Mesenchymal stem cell (in vitro differentiated cells and primary cell): ENCODE results near the gene TTLL9.

Experiments
- DNase-seq: peaks from one replicate; pipeline ENCODE4 v3.0.0-alpha.2; 2013
- H2AFZ ChIP-seq: one replicate; pipeline ENCODE4 v1.6.1; 2013; ENCODE audit warnings: low read depth, mild to moderate bottlenecking, control low read depth, inconsistent platforms, low read length, moderate library complexity
- H2AK5ac ChIP-seq: 2 replicates; pipeline ENCODE4 v1.6.1; 2013; ENCODE audit warnings: low read length, moderate library complexity, mild to moderate bottlenecking, inconsistent platforms; ENCODE audit not compliant: severe bottlenecking
- H2BK120ac ChIP-seq: one replicate; pipeline ENCODE4 v1.6.1; 2013; ENCODE audit warnings: low read depth, mild to moderate bottlenecking, inconsistent platforms, low read length, moderate library complexity
- H2BK12ac ChIP-seq, 2 experiments: one replicate each; pipeline ENCODE4 v1.6.1; 2013; ENCODE audit warnings: inconsistent platforms in 2 of 2, low read length in 2 of 2, mild to moderate bottlenecking in 2 of 2, moderate library complexity in 2 of 2, control low read depth in 1 of 2
- H2BK15ac ChIP-seq: one replicate; pipeline ENCODE4 v1.6.1; 2013; ENCODE audit warnings: mild to moderate bottlenecking, low read depth, inconsistent platforms; ENCODE audit not compliant: poor library complexity, severe bottlenecking
- H2BK5ac ChIP-seq: 2 replicates; pipeline ENCODE4 v1.6.1; 2013; ENCODE audit warnings: low read depth, mild to moderate bottlenecking, low read length, control low read depth, inconsistent platforms; ENCODE audit not compliant: poor library complexity, severe bottlenecking
- H3K14ac ChIP-seq, 2 experiments: one replicate each; pipeline ENCODE4 v1.6.1; 2013; ENCODE audit warnings: inconsistent platforms in 2 of 2, low read length in 2 of 2, control low read depth in 1 of 2, mild to moderate bottlenecking in 1 of 2, moderate library complexity in 1 of 2
- H3K18ac ChIP-seq, 2 experiments: one replicate each; pipeline ENCODE4 v1.6.1; 2013; ENCODE audit warnings: inconsistent platforms in 2 of 2, low read length in 2 of 2, control low read depth in 1 of 2, low read depth in 1 of 2, mild to moderate bottlenecking in 1 of 2
- H3K23ac ChIP-seq, 2 experiments: one replicate each; pipeline ENCODE4 v1.6.1; 2013; ENCODE audit warnings: inconsistent platforms in 2 of 2, low read length in 2 of 2, mild to moderate bottlenecking in 2 of 2, moderate library complexity in 2 of 2, control low read depth in 1 of 2
- H3K27ac ChIP-seq: 2 replicates; pipeline ENCODE4 v1.5.1; 2013; ENCODE audit warnings: mild to moderate bottlenecking, moderate library complexity, low read length, control low read depth, inconsistent platforms; ENCODE audit not compliant: poor library complexity, severe bottlenecking
- H3K27me3 ChIP-seq, 2 experiments: 2 replicates each; pipeline versions ENCODE4 v1.6.1 to v1.7.0; 2013; ENCODE audit warnings: low read length in 2 of 2, mild to moderate bottlenecking in 2 of 2, moderate library complexity in 2 of 2, control low read depth in 1 of 2, inconsistent platforms in 1 of 2; ENCODE audit not compliant: control insufficient read depth in 1 of 2, insufficient read depth in 1 of 2
- H3K36me3 ChIP-seq, 2 experiments: 2 replicates each; pipeline versions ENCODE4 v1.6.1 to v1.7.0; 2013; ENCODE audit warnings: low read length in 2 of 2, control low read depth in 1 of 2, inconsistent platforms in 1 of 2, low read depth in 1 of 2, mild to moderate bottlenecking in 1 of 2; ENCODE audit not compliant: insufficient read depth in 2 of 2, control insufficient read depth in 1 of 2
- H3K4ac ChIP-seq, 2 experiments: one replicate each; pipeline ENCODE4 v1.6.1; 2013; ENCODE audit warnings: inconsistent platforms in 2 of 2, low read length in 2 of 2, mild to moderate bottlenecking in 2 of 2, moderate library complexity in 2 of 2, control low read depth in 1 of 2, low read depth in 1 of 2
- H3K4me1 ChIP-seq: 2 replicates; pipeline ENCODE4 v1.6.1; 2013; ENCODE audit warnings: low read depth, low read length, control low read depth; ENCODE audit not compliant: control insufficient read depth, insufficient read depth
- H3K4me2 ChIP-seq: 2 replicates; pipeline ENCODE4 v1.6.1; 2013; ENCODE audit warnings: low read length, mild to moderate bottlenecking, inconsistent platforms; ENCODE audit not compliant: poor library complexity, severe bottlenecking
- H3K4me3 ChIP-seq, 2 experiments: 2 replicates each; pipeline versions ENCODE4 v1.5.1 to v1.7.0; 2013; ENCODE audit warnings: low read length in 2 of 2, mild to moderate bottlenecking in 2 of 2, control low read depth in 1 of 2, low read depth in 1 of 2; ENCODE audit not compliant: insufficient read depth in 1 of 2
- H3K79me1 ChIP-seq: replicated peaks from 2 replicates; pipeline ENCODE4 v1.6.1; 2013; ENCODE audit warnings: mild to moderate bottlenecking, control low read depth, low read length, inconsistent platforms; ENCODE audit not compliant: poor library complexity, severe bottlenecking
- H3K9ac ChIP-seq: 2 replicates; pipeline ENCODE4 v1.7.0; 2013; ENCODE audit warnings: mild to moderate bottlenecking, low read length, moderate library complexity
- H3K9me3 ChIP-seq: 2 replicates; pipeline ENCODE4 v1.7.0; 2013; ENCODE audit warnings: mild to moderate bottlenecking, low read length; ENCODE audit not compliant: control insufficient read depth
- H4K8ac ChIP-seq: one replicate; pipeline ENCODE4 v1.6.1; 2013; ENCODE audit warnings: inconsistent platforms, mild to moderate bottlenecking, low read length, moderate library complexity
- H4K91ac ChIP-seq: one replicate; pipeline ENCODE4 v1.6.1; 2013; ENCODE audit warnings: mild to moderate bottlenecking, low read length, inconsistent platforms
- WGBS: methylation state at CpG from one replicate; pipeline ENCODE4 v1.1.7; 2013; ENCODE audit warnings: mixed read lengths; 5-methylcytosine and 5-hydroxymethylcytosine counted together

TTLL9 gene

DNA sequence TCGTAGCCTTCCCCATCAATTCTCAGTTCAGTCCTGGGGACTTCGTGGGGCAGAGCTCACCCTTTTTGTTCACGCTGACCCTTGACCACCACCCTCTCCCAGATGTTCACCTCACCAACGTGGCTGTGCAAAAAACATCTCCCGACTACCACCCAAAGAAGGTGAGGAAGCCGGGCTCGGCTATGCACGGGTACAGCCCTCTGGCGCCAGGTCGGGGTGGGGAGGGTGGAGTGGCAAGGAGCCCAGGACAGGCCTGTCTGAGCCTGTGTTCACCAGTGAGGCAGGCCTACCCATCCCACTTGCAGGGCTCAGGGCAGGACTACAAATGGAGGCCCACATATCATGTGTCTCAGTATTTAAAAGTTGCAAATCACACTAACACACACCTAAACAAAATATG is 63.3 kb downstream of the TTLL9 start:
- Histone ChIP-seq H2BK12ac (no peak overlapping the region), H3K9me3 (no peaks in the 10 kb centered on the region), H3K27me3 (peaks cover 13 to 36% of the 10 kb centered on the region in 2 experiments), H2BK15ac (no peak overlapping the region), H3K4me2 (no peak overlapping the region), H4K91ac (peak overlapping the region; percentile 48), H2AK5ac (no peak overlapping the region), H2BK120ac (no peak overlapping the region), H3K36me3 (no peaks in the 10 kb centered on the region), H3K4me3 (no peak overlapping the region), H3K79me1 (no peaks in the 10 kb centered on the region), H3K14ac (no peak overlapping the region), H2BK5ac (no peak overlapping the region), H3K27ac (no peak overlapping the region), H3K4me1 (no peaks in the 10 kb centered on the region), H2AFZ (no peak overlapping the region), H3K23ac (no peak overlapping the region), H4K8ac (no peak overlapping the region), H3K18ac (no peak overlapping the region), H3K9ac (no peak overlapping the region), H3K4ac (no peak overlapping the region)
- 81% methylated on average over 10 of the region's 10 CpGs for WGBS
- no peak for DNase-seq

- Histone ChIP-seq H4K8ac (no peak overlapping the region), H2AK5ac (no peak overlapping the region), H3K27ac (no peak overlapping the region), H2BK120ac (no peak overlapping the region), H3K27me3 (peaks cover 13 to 37% of the 10 kb centered on the region in 2 experiments), H2BK5ac (no peak overlapping the region), H2AFZ (no peak overlapping the region), H4K91ac (no peak overlapping the region), H3K18ac (no peak overlapping the region), H3K9ac (no peak overlapping the region), H3K9me3 (no peaks in the 10 kb centered on the region), H3K4me3 (no peak overlapping the region), H3K23ac (no peak overlapping the region), H2BK15ac (no peak overlapping the region), H2BK12ac (no peak overlapping the region), H3K4ac (no peak overlapping the region), H3K14ac (no peak overlapping the region), H3K79me1 (no peaks in the 10 kb centered on the region), H3K36me3 (no peaks in the 10 kb centered on the region), H3K4me2 (no peak overlapping the region), H3K4me1 (no peaks in the 10 kb centered on the region)
- no peak for DNase-seq
- 89% methylated on average over 14 of the region's 14 CpGs for WGBS
These were observed 64.1 kb downstream of the TTLL9 start for GRCh38 chr20:31934491-31934890.

- no peaks in the 10 kb centered on the region for H3K79me1 ChIP-seq
- H3K9me3 ChIP-seq: no peaks in the 10 kb centered on the region
- no peak overlapping the region for H2BK12ac ChIP-seq
- no peak for DNase-seq
- no peak overlapping the region for H3K9ac ChIP-seq
- H3K36me3 ChIP-seq: no peaks in the 10 kb centered on the region
- H3K27me3 ChIP-seq: peaks cover 13 to 37% of the 10 kb centered on the region in 2 experiments
- H2BK15ac ChIP-seq: no peak overlapping the region
- H4K91ac ChIP-seq: no peak overlapping the region
- H2AK5ac ChIP-seq: no peak overlapping the region
- H3K4me3 ChIP-seq: no peak overlapping the region
- no peak overlapping the region for H2BK120ac ChIP-seq
- H4K8ac ChIP-seq: no peak overlapping the region
- no peak overlapping the region for H3K4me2 ChIP-seq
- WGBS: 68% methylated on average over 8 of the region's 8 CpGs
- H3K27ac ChIP-seq: no peak overlapping the region
- H3K14ac ChIP-seq: no peak overlapping the region
- no peak overlapping the region for H2AFZ ChIP-seq
- no peak overlapping the region for H3K23ac ChIP-seq
- H3K18ac ChIP-seq: no peak overlapping the region
- no peaks in the 10 kb centered on the region for H3K4me1 ChIP-seq
- no peak overlapping the region for H2BK5ac ChIP-seq
- no peak overlapping the region for H3K4ac ChIP-seq
These were observed 64.7 kb downstream of the TTLL9 start for GRCh38 chr20:31934968-31935764.

DNA sequence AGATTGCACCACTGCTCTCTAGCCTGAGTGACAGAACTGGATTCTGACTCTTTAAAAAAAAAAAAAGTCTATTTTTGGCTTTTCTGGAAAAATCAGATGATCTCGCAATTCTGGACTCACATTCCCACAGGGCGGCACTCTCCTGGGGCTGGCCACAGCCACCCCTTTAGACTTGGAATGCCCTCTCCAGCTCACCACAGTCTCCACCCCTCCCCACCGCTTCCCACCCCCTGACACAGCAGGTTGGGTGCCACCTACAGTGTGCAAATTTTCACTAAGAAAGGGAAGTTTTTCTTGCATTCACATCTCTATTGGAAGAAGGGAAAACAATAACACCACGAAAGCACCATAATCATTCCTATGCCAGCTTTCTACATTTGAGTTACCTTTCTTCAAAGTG is 66.0 kb downstream of the TTLL9 start:
- no peaks in the 10 kb centered on the region for H3K4me1 ChIP-seq
- H3K79me1 ChIP-seq: no peaks in the 10 kb centered on the region
- no peak overlapping the region for H3K4me2 ChIP-seq
- no peak overlapping the region for H3K9ac ChIP-seq
- no peak overlapping the region for H2BK15ac ChIP-seq
- no peaks in the 10 kb centered on the region for H3K9me3 ChIP-seq
- H3K4me3 ChIP-seq: no peak overlapping the region
- no peak overlapping the region for H2AFZ ChIP-seq
- H3K23ac ChIP-seq: no peak overlapping the region
- DNase-seq: no peak
- no peak overlapping the region for H2BK120ac ChIP-seq
- no peak overlapping the region for H3K14ac ChIP-seq
- no peak overlapping the region for H2BK5ac ChIP-seq
- no peak overlapping the region for H4K8ac ChIP-seq
- H2AK5ac ChIP-seq: no peak overlapping the region
- H3K27me3 ChIP-seq: peaks cover 5 to 30% of the 10 kb centered on the region in 2 experiments
- 56% methylated on average over 4 of the region's 4 CpGs for WGBS
- H3K27ac ChIP-seq: no peak overlapping the region
- H3K18ac ChIP-seq: no peak overlapping the region
- H3K4ac ChIP-seq: no peak overlapping the region
- no peak overlapping the region for H4K91ac ChIP-seq
- no peaks in the 10 kb centered on the region for H3K36me3 ChIP-seq
- H2BK12ac ChIP-seq: no peak overlapping the region
